CD4-positive, alpha-beta T cell treated with Interleukin-17A for 1 hour (primary cell): ENCODE data around the gene BSND.
"Not testable (repeated sequence)": the region's sequence is repeated elsewhere in the genome, so short reads cannot be mapped to it uniquely, and the experiment has no call there.

Experiments used
- DNase-seq: peaks from one replicate; pipeline ENCODE4 v3.0.0-alpha.2; 2020

The BSND gene

DNA sequence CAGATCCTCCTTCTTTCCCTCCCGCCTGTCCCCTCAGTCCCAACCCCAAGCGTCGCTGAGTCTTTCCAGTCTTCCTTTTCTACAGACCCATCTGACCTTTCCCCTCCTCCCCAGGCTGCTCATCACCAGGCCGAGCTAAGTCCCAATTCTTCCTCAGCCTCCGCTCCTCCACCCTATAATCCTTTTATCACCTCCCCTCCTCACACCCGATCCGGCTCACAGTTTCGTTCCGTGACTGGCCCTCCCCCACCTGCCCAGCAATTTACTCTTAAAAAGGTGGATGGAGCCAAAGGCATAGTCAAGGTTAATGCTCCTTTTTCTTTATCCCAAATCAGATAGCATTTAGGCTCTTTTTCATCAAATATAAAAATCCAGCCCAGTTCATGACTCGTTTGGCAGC, 25.4 kb downstream of the BSND start:
- not testable (repeated sequence) for DNase-seq

- not testable (repeated sequence) for DNase-seq
Observed at GRCh38 chr1:55026682-55027081, 27.9 kb downstream of the BSND start.

DNA sequence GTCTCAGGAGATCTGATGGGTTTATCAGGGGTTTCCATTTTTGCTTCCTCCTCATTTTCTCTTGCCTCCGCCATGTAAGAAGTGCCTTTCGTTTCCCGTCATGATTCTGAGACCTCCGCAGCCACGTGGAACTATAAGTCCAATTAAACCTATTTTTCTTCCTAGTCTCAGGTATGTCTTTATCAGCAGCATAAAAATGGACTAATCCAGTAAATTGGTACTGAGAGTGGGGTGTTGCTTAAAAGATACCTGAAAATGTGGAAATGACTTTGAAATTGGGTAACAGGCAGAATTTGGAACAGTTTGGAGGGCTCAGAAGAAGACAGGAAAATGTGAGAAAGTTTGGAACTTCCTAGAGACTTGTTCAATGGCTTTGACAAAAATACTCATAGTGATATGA, 32.4 kb downstream of the BSND start:
- DNase-seq = not testable (repeated sequence)

- DNase-seq = no peak
Observed at GRCh38 chr1:55033265-55033614, 34.5 kb downstream of the BSND start.

GRCh38 chr1:55034476-55035133, 35.9 kb downstream of the BSND start:
- no peak for DNase-seq

GRCh38 chr1:55035904-55036303, 37.2 kb downstream of the BSND start:
- no peak for DNase-seq

DNA sequence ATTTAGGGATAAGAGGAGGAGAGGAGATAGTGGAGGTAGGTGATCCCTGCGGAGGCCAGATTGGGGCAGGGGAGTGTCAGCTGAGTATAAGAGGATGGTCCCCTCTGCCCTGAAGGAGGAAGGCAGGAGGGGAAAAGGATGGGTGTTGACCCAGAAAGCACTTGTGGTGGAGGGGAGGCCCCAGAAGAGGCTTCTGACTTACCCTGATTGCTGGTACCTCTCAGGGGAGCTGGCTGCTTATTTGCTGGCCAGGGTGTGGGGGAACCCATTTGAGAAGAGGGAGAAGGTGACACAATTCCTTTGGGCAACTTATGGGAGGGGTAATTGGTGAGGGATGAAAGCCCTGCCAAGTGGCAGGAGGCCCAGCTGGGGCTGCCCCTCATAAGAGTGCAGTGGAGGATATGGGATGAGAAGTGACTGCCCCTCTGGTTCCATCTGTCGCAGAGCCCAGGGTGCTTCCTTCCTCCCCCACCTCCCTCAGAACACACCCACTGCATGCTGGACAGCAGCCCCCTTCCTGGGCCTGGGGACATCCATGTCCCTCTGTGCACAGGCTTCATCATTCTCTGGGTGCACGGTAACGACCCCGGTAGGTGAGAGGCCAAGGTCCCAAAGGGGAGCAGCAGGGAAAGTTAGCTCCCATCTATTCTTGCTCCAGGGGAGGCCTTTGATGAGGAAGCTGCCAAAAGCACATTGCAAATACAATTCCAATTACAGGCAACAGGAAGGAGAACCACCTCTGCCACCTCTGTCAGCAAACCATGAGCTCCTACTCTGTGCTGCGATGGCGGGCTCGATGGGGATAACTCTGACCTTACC, 39.2 kb downstream of the BSND start:
- no peak for DNase-seq

- no peak for DNase-seq
Observed at GRCh38 chr1:55038552-55038838, 39.8 kb downstream of the BSND start.

DNA sequence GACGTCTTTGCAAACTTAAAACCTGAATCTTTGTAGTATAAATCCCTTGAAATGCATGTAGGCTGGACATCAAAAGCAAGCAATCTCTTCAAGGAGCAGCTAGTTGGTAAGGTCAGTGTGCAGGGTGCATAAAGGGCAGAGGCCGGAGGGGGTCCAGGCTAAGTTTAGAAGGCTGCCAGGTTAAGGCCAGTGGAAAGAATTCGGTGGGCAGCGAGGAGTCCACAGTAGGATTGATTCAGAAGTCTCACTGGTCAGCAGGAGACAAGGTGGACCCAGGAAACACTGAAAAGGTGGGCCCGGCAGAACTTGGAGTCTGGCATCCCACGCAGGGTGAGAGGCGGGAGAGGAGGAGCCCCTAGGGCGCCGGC, 40.2 kb downstream of the BSND start:
- no peak for DNase-seq

- DNase-seq = no peak
Observed at GRCh38 chr1:55039342-55040082, 40.8 kb downstream of the BSND start, which contains the start of gene PCSK9. TSS of gene PCSK9 (plus strand) at chr1:55039548. CDS start at chr1:55039838, 290 bp downstream.

DNA sequence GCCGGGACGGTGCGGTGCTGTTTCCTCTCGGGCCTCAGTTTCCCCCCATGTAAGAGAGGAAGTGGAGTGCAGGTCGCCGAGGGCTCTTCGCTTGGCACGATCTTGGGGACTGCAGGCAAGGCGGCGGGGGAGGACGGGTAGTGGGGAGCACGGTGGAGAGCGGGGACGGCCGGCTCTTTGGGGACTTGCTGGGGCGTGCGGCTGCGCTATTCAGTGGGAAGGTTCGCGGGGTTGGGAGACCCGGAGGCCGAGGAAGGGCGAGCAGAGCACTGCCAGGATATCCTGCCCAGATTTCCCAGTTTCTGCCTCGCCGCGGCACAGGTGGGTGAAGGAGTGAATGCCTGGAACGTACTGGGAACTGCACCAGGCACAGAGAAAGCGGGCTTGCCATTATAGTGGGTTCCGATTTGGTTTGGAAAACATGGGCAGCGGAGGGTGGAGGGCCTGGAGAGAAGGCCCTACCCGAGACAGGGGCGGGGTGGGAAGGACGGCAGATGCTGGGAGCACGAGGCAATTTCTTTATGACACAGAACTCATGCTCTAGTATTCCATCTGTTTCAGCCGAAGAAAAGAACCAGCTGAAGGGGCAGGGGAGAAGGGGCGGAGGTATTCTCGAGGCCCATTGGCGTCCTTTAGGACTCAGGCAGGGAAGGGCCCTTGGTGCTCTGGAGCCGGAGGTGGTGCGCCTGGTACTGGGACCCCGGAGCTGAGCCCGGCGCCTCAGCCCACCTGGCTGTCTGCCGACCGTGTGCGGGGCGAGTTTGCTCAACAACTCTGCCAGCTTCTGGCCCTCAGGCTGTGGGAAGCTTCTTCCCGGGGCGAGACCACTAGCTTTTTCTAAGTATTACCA, 41.6 kb downstream of the BSND start:
- DNase-seq = no peak

- no peak for DNase-seq
Observed at GRCh38 chr1:55040933-55041494, 42.3 kb downstream of the BSND start.

DNA sequence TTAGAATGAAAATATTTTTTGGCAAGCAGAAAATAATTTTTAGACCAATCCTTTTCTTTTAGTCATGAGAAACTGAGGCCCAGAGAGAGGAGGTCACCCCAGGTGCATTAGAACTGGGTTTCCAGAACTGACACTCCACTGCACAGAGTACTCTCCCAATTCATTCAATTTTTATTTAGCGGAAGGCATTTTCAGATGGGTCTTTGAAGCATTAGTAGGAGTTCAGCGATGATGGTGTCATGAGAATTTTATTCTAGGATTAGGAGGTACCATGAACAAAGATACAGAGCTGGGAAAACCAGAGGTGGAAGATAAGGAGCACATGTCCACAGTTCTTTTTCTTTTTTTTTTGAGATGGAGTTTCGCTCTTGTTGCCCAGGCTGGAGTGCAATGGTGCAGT, 42.9 kb downstream of the BSND start:
- DNase-seq = no peak

DNA sequence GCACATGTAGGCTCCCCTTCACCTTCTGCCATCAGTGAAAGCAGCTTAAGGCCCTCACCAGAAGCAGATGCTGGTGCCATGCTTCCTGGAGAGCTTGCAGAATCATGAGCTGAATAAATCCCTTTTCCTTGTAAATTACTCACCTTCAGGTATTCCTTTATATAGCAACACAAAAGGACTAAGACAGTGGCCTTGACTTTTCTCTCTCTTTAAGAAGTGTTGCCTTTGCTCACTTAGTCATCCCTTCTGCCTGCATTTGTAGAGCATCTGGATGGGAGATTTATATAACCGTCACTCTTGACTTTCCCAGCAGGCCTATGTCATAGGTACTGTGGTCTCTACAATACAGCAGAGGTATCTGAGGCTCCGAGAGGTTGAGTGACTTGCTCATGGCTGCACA, 44.3 kb downstream of the BSND start:
- DNase-seq = no peak

DNA sequence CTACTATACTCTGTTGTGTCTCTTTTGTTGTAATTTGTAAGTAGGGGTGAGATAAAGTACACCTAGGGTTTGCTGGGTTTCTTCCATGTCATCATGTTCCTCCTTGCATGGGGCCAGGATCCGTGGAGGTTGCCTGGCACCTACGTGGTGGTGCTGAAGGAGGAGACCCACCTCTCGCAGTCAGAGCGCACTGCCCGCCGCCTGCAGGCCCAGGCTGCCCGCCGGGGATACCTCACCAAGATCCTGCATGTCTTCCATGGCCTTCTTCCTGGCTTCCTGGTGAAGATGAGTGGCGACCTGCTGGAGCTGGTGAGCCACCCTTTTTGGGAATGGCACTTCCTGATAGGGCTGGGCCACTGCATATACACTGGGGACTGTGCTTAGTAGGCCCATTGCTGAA, 45.0 kb downstream of the BSND start:
- DNase-seq = no peak

- no peak for DNase-seq
Observed at GRCh38 chr1:55044617-55045397, 46.1 kb downstream of the BSND start.

GRCh38 chr1:55045430-55045829, 46.7 kb downstream of the BSND start:
- no peak for DNase-seq

GRCh38 chr1:55046871-55047270, 48.1 kb downstream of the BSND start:
- DNase-seq = no peak

- DNase-seq = no peak
Observed at GRCh38 chr1:55047611-55048010, 48.9 kb downstream of the BSND start.

- no peak for DNase-seq
Observed at GRCh38 chr1:55048453-55049270, 49.9 kb downstream of the BSND start.

DNA sequence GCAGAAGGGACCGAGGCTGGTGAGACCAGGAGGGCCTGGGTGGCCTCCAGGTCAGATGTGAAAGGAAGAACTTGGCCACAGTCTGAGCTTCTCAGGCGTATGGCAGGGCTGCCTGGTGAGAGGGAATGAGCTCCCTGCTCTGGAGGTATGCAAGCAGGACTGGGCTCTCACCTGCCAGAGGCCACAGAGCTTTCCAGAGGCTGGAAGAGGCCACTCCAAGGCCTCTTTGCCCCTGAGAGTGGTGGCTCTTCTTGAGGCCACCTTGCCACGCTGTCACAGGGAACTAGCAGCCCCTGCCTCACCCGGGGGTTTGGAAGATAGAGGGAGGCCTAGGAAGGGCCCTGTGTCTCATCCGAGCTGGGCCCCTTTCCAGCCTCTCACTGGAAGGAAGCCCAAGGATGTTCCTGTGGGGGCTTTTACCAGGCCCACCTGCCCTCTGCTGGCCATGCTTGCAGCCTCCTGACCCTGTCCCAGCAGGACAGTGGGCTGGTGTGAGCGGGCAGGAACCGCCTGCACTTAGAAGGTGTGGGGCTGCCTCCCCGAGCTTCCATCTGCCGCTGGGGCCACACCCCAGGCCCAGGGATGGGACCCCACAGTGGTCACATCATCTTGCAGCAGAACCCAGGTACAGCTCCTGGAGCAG, 50.7 kb downstream of the BSND start:
- no peak for DNase-seq
